GM18867 (cell line): ENCODE data around the gene MIEN1.
"Not testable (repeated sequence)": the region's sequence is repeated elsewhere in the genome, so short reads cannot be mapped to it uniquely, and the experiment has no call there.

ENCODE experiments used
- ATAC-seq: cut with Tn5 transposase; IDR thresholded peaks from one replicate; pipeline ENCODE4 v1.9.1; 2021; ENCODE audit warnings: mild to moderate bottlenecking, moderate library complexity; ENCODE audit not compliant: unreplicated experiment

The MIEN1 gene

DNA sequence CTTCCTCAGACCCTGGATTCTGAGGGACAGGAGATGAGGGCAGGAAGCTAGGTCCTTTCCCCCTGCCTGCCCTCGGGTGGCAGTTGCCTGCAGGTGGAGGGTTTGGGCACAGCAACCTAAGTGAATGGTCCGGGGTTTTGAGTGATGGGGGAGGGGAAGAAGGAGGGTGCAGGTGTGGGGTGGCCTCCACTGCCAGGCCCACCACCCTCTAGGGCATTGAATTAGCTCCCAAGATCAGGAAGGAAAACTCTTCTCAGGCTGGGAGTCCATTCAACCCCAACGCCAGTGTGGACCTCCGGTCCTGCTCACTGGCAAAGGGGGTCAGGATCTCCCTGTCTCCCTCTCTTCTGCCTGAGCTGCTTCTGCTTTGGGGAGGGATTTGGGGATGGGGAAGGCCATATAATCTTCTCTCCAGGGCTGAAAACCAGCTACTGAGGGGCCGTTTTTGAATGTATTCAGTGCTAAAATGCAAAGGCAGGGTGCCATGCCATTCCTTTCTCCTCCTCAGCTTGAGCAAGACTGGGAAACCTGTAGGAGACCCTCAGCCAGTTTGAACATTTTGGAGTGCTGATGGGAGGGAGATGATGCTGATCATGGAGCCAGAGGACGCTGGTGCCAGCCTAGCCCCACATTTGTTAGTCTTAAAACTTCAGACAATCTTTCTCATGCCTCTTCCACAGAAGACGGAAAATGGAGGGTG lies 26.2 kb upstream of the MIEN1 start:
- no peak for ATAC-seq

DNA sequence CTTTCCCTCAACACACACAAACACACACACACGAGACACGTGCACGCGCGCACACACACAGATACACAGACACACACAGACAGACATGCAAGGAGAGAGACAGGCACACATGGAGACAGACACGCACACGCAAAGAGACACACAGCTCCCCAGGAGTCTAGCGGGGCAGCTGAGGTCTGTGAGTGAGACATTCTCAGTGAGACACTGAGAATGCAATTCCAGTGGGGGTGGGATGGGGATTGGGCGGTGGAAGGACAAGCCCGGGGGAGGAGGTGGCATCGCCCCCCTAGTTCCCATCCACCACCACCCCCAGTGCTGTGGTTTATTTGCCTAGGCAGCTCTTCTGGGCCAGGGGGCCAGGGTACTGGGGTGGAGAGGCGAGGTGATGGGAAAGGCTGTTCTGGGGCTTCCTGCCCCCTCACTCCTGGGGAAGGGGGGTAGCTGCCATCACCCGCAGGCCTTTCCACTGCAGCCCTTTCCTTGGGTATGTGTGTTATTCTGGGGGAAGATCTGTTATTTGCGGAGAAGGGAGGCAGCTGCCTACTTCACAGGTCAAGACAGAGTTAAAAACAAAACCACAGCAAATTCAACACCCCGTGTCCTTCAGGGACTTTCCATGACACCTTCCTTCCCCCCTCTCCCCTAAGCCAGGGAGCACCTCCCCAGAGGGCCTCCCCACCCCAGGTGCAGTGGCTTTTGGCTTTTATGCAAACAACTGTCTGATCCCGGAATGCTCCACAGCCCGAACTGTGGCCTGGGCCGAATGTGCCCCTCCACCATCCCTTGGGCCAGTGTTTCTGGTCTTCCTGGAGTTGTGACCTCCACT lies 25.4 kb upstream of the MIEN1 start:
- ATAC-seq = no peak

DNA sequence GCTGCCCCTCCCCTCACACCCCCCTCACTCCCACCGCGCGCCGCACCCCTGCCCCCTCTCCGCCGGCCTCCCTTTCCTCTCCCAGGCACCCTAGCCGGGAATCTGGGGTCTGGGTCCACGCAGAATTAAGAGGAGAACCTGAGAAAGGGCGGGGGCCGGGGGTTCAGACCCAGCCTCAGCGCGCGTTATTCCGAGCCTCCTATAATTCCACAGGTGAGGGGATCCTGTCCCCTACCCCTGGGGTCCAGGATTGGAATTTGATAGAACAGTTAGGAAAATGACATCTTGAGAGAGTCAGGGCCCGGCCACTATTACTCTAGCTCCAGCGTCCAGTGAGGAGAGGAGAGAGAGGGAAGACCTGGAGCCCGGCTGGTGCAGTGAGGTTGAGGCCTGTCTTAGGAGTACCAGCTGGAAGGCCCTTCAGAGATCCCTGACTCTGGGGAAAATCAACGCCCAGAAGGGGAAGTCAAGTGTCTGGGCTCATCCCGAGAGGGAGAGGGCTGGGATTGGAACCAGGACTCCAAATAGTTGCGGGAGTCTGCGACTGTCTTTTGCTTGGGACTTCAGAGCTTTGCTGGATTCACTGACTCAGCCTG lies 24.7 kb upstream of the MIEN1 start:
- ATAC-seq = no peak

DNA sequence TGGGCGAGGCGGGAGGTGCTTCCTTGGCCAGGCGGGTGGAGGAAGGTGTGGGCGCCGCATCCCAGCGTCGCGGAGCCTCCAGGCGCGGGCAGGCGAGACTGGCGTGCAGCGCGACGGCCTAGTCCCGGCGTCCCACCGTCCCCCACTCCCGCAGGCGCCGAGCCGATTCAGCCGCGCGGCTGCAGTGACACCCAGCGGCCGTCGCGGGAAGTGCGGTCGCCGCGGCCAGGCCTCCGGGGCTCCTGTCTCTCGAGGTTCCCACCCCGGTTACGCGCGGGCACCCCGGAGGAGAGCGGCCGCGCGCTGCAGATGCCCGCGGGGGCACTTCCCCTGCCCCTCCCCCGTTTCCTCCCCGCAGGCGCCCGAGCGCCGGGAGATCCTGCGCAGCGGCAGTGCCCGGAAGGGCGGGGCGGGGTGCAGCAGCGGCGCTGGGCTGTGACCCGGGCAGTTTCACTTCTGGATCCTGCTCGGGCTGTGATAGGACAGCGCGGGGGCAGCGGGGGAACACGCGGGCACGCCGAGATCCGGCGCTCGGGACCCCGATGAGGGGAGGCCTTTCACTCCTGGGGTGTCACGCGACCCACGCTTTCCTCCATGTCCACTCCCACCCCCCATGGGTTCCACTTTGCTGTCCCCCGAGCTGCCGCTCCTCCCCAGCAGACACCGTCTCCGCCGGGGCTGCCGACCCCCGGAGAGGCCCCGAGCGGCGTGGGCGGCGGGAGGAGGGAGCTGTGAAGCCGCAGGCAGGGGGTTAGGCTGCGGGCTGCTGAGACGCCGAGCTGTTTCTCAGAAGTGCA lies 24.0 kb upstream of the MIEN1 start:
- ATAC-seq = peak; percentile 63

DNA sequence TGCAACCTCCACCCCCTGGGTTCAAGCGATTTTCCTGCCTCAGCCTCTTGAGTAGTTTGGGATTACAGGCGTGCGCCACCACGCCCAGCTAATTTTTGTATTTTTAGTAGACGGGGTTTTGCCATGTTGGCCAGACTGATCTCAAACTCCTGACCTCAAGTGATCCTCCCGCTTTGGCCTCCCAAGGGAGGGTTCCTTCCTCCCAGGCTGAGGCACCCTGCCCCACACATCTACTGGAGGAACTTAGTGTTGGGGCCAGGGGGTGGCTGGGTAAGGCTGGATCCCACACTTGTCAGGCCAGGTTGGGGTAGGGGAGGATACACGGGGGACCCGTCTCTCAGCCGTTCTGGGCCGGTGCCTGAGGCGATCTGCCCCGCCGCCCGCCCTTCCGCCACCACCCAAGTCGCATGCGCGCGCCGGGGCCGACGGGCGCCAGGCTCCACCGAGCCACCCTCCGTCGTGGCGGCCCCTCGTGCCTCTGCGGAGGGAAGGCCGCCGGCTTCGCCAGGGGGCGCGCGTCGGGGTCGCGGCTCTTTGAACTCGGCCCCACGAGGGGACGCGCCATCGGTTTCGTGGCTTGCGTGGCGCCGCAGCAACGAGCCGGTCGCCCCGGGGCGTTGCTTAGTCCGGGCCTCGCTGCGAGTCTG lies 23.3 kb upstream of the MIEN1 start:
- peak; percentile 24 for ATAC-seq

DNA sequence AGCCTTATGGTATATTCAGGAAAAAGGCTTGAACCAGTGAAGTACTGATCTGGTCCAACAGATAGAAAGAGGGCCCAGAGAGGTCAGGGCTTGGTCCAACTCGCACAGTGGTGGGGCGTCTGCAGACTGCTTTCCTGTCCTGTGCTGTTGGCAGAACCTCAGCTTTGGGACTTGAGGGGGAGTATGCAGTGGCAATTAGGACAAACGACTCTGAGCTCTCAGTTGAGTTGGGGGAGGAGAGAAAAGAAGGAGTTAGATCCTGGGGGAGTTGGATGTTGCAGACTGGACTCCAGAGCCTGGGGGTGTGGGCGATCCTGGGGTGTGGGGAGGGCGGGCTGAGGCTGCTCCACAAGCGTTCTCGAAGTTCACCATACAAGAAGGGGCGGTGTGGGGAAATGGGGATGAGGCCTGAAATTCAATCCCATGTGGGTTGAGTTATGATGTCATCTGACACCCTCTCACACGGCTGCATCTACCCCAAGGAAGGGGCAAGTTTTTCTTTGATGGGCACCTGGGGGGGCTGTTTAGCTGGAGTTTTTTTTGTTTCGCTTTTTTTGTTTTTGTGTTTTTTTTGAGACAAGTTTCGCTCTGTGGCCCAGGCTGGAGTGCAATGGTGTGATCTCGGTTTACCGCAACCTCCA lies 22.0 kb upstream of the MIEN1 start:
- ATAC-seq = no peak

DNA sequence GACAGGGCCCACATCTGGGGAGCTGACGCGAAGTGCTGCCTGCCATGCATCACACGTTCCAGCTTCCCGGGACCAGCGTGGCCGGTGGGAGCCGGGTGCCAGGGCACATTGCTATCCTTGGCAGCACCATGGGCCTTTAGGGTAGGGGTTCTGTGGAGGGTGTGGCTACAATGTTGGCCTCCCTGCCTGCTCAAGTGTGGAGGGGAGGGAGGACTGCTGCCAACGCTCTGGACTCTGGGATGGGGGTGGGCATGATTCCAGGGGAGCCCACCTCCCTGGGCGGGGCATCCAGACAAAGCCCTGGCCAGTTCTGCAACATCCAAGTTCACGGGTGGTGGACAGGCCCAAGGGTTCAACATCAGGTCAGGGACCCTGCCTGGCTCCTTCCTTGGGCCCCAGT lies 21.3 kb upstream of the MIEN1 start:
- no peak for ATAC-seq

DNA sequence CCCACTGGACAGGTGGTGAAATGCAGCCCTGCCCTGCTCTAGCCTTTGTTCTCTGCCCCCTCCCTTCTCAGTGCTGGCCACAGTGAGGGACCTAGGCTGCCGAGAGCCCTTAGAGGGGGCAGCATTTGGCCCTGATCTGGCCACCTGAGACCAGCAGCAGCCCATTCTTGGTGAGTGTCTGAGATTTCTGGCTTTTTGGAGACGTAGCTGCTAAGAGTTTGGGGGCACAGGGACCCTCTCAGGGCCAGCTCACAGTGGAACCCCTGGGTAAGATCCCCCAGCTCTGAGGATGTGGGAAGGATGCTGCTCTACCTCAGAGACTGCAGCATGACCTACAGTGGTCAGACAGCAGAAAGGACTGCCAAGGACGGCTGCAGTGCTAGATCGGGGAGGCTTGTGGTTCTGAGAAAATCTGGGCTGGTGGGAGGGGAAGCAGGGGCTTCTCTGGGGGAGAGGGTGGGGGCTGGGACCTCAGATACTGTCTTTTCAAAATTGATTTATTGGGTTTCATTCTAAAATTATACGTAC lies 20.7 kb upstream of the MIEN1 start:
- ATAC-seq = no peak

DNA sequence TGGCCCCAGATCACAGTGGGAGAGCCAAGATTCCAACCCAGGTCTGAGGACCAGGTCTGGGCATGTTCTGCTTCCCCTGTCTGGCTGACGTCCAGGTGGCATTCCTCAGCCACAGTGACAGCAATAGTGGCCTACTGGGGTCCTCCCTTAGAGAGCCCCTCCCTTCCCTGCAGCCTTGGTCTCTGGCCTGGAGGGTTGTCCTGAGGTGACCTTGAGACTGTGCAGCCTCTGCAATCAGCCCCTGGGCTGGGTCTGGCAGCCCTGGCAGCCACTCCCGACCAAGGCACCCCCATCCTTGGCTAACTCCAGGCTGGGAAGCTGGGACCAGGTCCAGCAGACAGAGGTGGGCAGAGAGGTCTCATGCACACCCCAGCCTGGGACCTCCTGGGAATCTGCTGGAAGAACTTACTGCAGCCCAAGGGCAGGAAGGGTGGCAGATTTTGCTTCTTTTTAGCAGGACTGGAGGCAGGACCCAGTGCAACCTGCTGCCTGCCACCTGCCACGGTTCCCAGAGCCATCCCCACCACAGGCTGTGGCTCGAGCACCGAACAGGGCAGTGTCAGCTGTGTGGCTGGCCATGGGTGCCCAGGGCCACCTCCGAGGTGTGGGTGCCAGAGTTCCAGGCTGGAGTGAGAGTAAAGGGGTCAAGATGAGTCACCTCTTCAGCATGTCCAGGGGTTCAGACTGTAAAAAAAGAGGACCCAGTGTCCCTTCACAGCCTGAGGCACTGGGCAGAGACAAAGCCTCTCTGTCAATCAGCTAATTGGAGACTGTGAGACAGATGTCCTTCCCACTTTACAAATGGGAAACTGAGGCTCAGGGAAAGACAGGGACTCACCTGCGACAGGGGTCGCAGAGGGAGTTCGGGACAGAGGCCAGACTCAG lies 20.0 kb upstream of the MIEN1 start:
- ATAC-seq = no peak

DNA sequence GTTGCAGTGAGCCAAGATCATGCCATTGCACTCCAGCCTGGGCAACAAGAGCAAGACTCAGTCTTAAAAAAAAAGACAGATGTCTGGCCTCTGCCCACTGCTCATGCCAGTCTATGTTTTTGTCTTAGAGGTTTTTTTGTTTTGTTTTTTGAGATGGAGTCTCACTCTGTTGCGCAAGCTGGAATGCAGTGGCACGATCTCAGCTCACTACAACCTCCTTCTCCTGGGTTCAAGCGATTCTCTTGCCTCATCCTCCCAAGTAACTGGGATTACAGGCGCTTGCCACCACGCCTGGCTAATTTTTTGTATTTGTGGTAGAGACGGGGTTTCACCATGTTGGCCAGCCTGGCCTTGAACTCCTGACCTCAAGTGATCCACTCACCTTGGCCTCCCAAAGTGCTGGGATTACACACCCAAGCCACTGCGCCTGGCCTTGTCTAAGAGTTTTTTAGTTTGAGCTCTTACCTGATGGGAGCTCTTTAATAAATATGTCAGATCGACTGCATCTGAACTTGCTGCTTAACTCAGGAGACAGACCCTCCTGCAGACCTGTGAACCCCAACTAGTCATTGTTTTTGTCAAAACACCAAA lies 18.2 kb upstream of the MIEN1 start:
- not testable (repeated sequence) for ATAC-seq

DNA sequence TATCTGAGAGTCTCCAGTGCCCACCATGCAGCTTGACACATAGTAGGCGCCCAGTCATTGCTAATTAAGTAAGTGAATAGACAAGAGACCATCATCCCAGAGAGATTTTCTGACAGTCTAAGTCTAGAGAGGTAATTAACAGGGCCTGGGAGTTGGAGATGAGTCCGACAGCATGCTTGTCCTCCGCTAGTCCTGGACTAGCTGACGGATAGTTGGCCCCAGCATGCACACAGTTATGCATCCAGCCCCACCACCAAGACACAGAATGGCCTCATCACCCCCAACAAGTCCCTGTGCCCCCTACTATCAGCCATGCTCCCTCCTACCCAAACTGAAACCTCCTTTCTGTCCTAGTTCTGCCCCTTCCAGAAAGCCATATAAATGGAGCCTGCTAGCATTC lies 17.4 kb upstream of the MIEN1 start:
- no peak for ATAC-seq

DNA sequence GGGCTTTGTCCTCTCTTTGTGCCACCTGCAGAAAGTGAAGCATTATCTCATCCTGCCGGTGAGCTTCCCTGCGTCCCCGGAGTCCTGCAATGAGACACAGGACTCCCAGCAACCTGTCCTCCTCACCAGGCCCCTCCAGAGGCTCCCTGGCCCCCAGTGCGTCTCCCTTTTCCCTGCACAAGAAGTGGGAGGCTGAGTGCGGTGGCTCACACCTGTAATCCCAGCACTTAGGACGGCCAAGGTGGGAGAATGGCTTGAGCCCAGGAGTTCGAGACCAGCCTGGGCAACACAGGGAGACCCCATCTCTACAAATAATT lies 15.8 kb upstream of the MIEN1 start:
- no peak for ATAC-seq

DNA sequence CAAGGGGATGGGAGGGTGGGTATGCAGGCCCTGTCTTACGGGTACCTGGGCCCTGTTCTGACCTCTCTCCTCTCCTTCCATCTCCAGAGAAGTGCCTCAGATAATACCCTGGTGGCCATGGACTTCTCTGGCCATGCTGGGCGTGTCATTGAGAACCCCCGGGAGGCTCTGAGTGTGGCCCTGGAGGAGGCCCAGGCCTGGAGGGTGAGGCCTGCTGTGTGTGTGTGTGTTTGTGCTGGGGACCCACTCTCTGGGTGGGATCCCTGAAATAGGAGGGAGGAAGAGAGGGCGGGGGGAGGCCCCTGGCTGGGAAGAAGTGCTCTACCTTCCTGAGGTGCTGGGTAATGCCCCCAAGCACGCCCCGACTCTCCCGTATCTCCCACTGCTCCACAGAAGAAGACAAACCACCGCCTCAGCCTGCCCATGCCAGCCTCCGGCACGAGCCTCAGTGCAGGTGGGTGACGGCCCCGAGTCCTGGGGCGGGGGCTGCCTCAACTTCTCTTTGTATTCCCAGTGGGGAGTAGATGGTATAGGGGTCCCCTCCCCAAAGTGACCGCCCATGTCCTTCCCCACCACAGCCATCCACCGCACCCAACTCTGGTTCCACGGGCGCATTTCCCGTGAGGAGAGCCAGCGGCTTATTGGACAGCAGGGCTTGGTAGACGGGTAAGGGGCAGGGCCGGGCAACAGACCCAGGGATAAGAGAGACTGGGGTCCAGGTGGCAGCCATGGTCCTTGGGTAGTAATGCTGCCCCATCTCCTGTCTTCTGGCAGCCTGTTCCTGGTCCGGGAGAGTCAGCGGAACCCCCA lies 15.2 kb upstream of the MIEN1 start:
- no peak for ATAC-seq

DNA sequence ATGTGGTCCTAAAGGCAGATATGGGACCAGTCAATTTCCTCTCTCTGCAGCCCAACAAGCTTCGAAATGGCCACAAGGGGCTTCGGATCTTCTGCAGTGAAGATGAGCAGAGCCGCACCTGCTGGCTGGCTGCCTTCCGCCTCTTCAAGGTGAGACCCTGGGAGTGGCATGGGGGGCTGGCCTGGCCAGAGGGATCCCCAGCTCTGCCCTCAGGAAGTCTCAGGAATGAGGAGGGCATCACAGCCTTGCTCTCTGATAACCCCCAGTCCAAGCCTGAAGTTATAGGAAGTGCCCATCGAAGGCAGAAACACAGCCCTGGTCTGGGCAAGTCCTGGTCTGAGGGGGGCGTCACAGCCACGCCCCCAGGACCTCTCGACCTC lies 14.5 kb upstream of the MIEN1 start:
- no peak for ATAC-seq

DNA sequence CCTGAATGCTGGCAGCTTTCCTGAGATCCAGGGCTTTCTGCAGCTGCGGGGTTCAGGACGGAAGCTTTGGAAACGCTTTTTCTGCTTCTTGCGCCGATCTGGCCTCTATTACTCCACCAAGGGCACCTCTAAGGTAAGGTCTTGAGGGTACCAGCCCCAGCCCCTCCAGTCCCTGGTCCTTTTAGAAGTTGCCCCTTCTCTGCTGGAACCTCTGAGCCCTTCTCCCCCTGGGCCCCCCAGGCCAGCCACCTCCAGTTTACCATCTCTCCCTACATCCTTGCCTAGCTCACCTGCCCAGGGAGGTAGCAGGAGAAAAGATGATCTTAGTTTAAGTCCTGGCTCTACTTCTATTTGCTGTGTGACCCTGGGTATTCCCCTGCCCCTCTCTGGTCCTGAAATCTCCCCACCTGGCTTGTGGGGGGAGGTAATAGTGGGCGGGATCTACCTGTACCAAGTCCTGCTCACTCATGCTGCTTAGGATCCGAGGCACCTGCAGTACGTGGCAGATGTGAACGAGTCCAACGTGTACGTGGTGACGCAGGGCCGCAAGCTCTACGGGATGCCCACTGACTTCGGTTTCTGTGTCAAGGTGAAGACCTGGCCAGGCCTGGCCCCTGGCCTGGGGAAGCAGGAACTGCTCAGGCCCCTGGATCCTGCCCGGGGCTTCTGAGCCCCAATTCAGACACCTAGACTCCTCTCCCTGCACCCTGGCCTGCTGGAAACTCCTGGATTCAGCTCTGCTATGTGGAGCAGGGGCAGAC lies 13.9 kb upstream of the MIEN1 start:
- no peak for ATAC-seq

DNA sequence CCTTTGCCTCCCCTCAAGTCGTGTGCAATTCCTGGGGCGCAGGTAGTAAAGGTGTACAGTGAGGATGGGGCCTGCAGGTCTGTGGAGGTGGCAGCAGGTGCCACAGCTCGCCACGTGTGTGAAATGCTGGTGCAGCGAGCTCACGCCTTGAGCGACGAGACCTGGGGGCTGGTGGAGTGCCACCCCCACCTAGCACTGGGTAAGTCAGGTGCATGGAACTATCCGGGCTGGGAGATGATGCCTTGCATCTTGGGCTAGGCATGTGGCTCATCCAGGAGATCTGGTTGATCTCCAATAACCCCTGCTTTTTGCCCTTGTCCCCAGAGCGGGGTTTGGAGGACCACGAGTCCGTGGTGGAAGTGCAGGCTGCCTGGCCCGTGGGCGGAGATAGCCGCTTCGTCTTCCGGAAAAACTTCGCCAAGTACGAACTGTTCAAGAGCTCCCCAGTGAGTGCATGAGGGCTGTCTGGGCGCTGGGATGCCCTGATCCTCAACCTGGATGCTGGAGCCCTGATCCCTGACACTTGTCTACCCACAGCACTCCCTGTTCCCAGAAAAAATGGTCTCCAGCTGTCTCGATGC lies 12.6 kb upstream of the MIEN1 start:
- ATAC-seq = no peak
